ENCODE data around the gene TADA1.

DNA sequence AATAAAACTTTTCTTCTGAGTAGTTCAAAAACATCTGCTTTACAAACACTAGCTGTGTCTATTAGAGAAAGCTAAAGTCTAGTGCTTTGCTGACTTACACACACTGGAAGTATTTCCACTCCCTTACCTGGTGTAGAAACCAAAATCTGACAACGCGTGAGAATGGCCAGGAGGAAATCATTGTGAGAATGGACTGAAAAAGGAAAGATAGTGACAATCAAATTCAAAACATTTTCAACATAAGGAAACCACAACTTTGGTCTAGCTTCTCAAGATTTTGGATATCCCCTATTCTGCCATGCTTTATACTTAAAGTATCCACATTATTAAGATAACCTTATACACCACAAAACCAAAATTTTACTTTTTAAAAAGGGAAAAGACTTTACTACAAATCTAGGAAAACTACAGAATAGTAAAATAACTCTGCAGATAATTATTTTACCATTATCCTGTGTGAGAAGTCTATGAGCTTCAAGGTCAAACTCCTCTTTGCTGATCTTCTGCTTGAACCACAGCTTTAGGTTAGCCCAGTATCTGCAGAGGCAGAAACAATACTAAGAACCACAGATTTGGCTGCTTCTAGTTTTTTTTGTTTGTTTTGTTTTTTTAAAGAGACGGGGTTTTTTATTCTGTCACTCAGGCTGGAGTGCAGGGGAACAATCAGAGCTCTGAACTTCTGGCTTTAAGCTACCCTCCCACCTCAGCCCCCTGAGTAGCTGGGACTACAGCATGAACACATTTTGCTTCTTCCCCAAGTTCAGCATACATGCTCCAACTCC lies 6.6 kb downstream of the TADA1 start:
- TF ChIP-seq SP1 (IDR thresholded peaks at IDR 0.05; ENCODE audit: low read depth) (no peak), FOSL1 (IDR thresholded peaks at IDR 0.05; ENCODE audit: low read depth) (no peak), RAD21 (IDR thresholded peaks at IDR 0.05; ENCODE audit: low read depth) (no peak)
- TF ChIP-seq, protein P1, sequence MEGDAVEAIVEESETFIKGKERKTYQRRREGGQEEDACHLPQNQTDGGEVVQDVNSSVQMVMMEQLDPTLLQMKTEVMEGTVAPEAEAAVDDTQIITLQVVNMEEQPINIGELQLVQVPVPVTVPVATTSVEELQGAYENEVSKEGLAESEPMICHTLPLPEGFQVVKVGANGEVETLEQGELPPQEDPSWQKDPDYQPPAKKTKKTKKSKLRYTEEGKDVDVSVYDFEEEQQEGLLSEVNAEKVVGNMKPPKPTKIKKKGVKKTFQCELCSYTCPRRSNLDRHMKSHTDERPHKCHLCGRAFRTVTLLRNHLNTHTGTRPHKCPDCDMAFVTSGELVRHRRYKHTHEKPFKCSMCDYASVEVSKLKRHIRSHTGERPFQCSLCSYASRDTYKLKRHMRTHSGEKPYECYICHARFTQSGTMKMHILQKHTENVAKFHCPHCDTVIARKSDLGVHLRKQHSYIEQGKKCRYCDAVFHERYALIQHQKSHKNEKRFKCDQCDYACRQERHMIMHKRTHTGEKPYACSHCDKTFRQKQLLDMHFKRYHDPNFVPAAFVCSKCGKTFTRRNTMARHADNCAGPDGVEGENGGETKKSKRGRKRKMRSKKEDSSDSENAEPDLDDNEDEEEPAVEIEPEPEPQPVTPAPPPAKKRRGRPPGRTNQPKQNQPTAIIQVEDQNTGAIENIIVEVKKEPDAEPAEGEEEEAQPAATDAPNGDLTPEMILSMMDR (IDR thresholded peaks at IDR 0.05 in 2 of 3, conservative IDR thresholded peaks at IDR 0.05 in 1 of 3; ENCODE audit: borderline replicate concordance in 1 of 3, insufficient read depth in 1 of 3, low read depth in 2 of 3, low read length in 2 of 3) = no peak
- TF ChIP-seq, protein P2, sequence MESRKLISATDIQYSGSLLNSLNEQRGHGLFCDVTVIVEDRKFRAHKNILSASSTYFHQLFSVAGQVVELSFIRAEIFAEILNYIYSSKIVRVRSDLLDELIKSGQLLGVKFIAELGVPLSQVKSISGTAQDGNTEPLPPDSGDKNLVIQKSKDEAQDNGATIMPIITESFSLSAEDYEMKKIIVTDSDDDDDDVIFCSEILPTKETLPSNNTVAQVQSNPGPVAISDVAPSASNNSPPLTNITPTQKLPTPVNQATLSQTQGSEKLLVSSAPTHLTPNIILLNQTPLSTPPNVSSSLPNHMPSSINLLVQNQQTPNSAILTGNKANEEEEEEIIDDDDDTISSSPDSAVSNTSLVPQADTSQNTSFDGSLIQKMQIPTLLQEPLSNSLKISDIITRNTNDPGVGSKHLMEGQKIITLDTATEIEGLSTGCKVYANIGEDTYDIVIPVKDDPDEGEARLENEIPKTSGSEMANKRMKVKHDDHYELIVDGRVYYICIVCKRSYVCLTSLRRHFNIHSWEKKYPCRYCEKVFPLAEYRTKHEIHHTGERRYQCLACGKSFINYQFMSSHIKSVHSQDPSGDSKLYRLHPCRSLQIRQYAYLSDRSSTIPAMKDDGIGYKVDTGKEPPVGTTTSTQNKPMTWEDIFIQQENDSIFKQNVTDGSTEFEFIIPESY (IDR thresholded peaks at IDR 0.05; ENCODE audit: extremely low read depth, insufficient replicate concordance, low read length) = no peak
